Astrocyte (in vitro differentiated cells and primary cell): ENCODE measurements around the gene VIPR2. TPM values are rescaled to one million over a fixed set of nuclear protein-coding genes. Genes with fewer than 3 reads are reported as not detected.

Experiments used
- DNase-seq: peaks from one replicate; pipeline ENCODE4 v3.0.0-alpha.2; 2010; ENCODE audit warnings: low read depth
- FAIRE-seq: peaks from 2 replicates; lab custom pipeline; 2011; peaks lifted over from hg19 to GRCh38; lab: Jason Lieb, UNC
- H2AFZ ChIP-seq: 2 replicates; pipeline ENCODE4 v1.6.0; 2012; ENCODE audit warnings: low read depth, low read length, inconsistent platforms
- H3K27ac ChIP-seq: 2 replicates; pipeline ENCODE4 v1.5.1; 2011; ENCODE audit warnings: low read depth, low read length, inconsistent platforms
- H3K27me3 ChIP-seq: 2 replicates; pipeline ENCODE4 v1.6.0; 2011; ENCODE audit warnings: low read length, inconsistent platforms; ENCODE audit not compliant: insufficient read depth
- H3K36me3 ChIP-seq: 2 replicates; pipeline ENCODE4 v1.5.1; 2011; ENCODE audit warnings: low read length, inconsistent platforms; ENCODE audit not compliant: insufficient read depth
- H3K4me1 ChIP-seq: 2 replicates; pipeline ENCODE4 v1.5.1; 2011; ENCODE audit warnings: low read length, inconsistent platforms; ENCODE audit not compliant: insufficient read depth
- H3K4me2 ChIP-seq: 2 replicates; pipeline ENCODE4 v1.6.0; 2012; ENCODE audit warnings: low read length, inconsistent platforms
- H3K4me3 ChIP-seq: 2 replicates; pipeline ENCODE4 v1.5.1; 2011; ENCODE audit warnings: low read depth, mild to moderate bottlenecking, low read length, inconsistent platforms; ENCODE audit not compliant: insufficient read depth
- H3K79me2 ChIP-seq: 2 replicates; pipeline ENCODE4 v1.6.0; 2012; ENCODE audit warnings: mild to moderate bottlenecking, low read length, inconsistent platforms; ENCODE audit not compliant: insufficient read depth
- H3K9ac ChIP-seq: 2 replicates; pipeline ENCODE4 v1.6.0; 2012; ENCODE audit warnings: mild to moderate bottlenecking, low read length, inconsistent platforms
- H3K9me3 ChIP-seq: 2 replicates; pipeline ENCODE4 v1.5.1; 2012; ENCODE audit warnings: low read depth, mild to moderate bottlenecking, low read length, inconsistent platforms; ENCODE audit not compliant: insufficient read depth
- H4K20me1 ChIP-seq: 2 replicates; pipeline ENCODE4 v1.6.0; 2012; ENCODE audit warnings: low read length, inconsistent platforms; ENCODE audit not compliant: insufficient read depth
- H3K27ac Mint-ChIP-seq: one replicate; pipeline ENCODE4 v1.8.0; 2021; ENCODE audit warnings: mild to moderate bottlenecking, mixed read lengths; ENCODE audit not compliant: unreplicated experiment
- H3K27me3 Mint-ChIP-seq: one replicate; pipeline ENCODE4 v1.8.0; 2021; ENCODE audit warnings: low read depth, mixed read lengths; ENCODE audit not compliant: unreplicated experiment
- H3K36me3 Mint-ChIP-seq: one replicate; pipeline ENCODE4 v1.8.0; 2021; ENCODE audit warnings: low read depth, mixed read lengths; ENCODE audit not compliant: unreplicated experiment
- H3K4me1 Mint-ChIP-seq: one replicate; pipeline ENCODE4 v1.8.0; 2021; ENCODE audit warnings: low read depth, mixed read lengths; ENCODE audit not compliant: unreplicated experiment
- H3K4me3 Mint-ChIP-seq: one replicate; pipeline ENCODE4 v1.8.0; 2021; ENCODE audit warnings: mild to moderate bottlenecking, moderate library complexity, mixed read lengths; ENCODE audit not compliant: unreplicated experiment
- H3K9me3 Mint-ChIP-seq: one replicate; pipeline ENCODE4 v1.8.0; 2021; ENCODE audit warnings: mild to moderate bottlenecking, mixed read lengths; ENCODE audit not compliant: unreplicated experiment
- EZH2 ChIP-seq: IDR thresholded peaks from 2 replicates; pipeline ENCODE4 v1.6.1; 2012; ENCODE audit warnings: mild to moderate bottlenecking, low read length, inconsistent platforms; ENCODE audit not compliant: insufficient read depth
- total RNA-seq: library from RNA; stranded (reverse); gene quantifications from 2 replicates; pipeline ENCODE4 v1.2.1, GENCODE V29; 2021
- TF ChIP-seq, protein P1 (sequence below): IDR thresholded peaks from 2 replicates; pipeline ENCODE4 v1.5.1; 2011; ENCODE audit warnings: low read depth, mild to moderate bottlenecking, inconsistent platforms, low read length, moderate library complexity; ENCODE audit not compliant: insufficient read depth

Gene VIPR2
- total RNA-seq, 1 donor from 2014 or later: 0.68 TPM

DNA sequence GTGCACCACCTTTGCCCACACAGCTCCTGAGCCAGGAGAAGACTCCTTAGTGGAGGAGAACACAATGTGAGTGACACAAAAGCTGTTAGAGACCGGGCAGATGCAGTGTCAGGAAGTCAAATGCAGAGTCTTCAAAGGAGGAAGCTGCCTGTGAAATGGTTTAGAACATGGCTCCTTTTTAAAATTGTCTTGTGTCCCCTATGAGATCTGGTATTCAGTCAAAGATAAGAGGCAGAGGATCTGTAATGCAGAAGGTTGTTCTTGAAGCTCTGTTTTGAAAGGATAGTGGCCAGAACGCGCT lies 133.0 kb downstream of the VIPR2 start:
- FAIRE-seq: no peak
- H3K27me3 Mint-ChIP-seq: peaks cover 30% of the 10 kb centered on the region
- H3K9ac ChIP-seq: no peak overlapping the region

DNA sequence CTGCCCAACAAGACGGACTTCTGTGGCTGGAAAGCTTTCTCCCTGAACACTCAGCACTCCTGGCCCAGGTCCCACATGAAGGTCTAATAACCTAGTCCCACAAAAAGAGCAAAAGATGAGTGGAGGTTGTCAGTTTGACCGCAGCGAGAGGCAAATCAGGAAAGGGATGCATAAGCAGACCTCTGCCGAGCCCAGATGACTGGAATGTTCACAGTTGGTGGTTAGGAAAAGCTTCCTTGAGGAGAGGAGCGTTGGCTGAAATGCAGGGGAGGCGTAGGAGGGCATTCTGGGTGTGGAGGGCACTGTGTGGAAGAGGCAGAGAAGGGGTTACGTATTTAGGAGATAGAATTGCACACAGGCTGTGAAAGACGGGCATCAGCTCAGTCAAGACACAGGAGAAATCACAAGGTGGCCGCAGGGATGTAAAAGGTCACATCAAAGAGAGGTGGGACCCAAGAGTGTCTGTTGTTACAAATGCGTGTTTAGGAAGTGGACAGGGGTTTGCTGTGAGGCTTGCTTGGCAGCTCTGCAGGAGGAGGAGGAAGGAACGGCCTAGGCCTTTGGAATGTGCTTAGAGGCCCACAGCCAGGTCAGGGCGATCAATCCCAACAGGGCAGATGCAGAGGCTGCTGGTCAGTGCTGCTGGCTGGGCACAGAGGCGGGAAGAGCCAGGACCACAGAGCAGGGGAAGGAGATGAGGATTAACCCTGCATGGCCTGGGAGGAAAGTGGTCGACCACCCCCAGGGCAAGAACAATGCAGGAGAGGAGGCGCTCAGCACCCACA lies 133.5 kb downstream of the VIPR2 start:
- Histone ChIP-seq H3K9ac (no peak overlapping the region), H3K27me3 (no peaks in the 10 kb centered on the region), H3K4me3 (no peak overlapping the region), H3K4me2 (no peak overlapping the region), H3K9me3 (peaks cover 7% of the 10 kb centered on the region), H3K79me2 (no peaks in the 10 kb centered on the region), H4K20me1 (no peaks in the 10 kb centered on the region), H3K4me1 (no peaks in the 10 kb centered on the region), H2AFZ (no peak overlapping the region), H3K36me3 (no peaks in the 10 kb centered on the region), H3K27ac (no peak overlapping the region)
- DNase-seq (no peak), FAIRE-seq (no peak)
- H3K27me3 Mint-ChIP-seq: peaks cover 25% of the 10 kb centered on the region
- no peak overlapping the region for H3K4me3 Mint-ChIP-seq
- H3K36me3 Mint-ChIP-seq: no peaks in the 10 kb centered on the region
- H3K4me1 Mint-ChIP-seq: peaks cover 5% of the 10 kb centered on the region
- no peak for TF ChIP-seq EZH2
- TF ChIP-seq, protein P1, sequence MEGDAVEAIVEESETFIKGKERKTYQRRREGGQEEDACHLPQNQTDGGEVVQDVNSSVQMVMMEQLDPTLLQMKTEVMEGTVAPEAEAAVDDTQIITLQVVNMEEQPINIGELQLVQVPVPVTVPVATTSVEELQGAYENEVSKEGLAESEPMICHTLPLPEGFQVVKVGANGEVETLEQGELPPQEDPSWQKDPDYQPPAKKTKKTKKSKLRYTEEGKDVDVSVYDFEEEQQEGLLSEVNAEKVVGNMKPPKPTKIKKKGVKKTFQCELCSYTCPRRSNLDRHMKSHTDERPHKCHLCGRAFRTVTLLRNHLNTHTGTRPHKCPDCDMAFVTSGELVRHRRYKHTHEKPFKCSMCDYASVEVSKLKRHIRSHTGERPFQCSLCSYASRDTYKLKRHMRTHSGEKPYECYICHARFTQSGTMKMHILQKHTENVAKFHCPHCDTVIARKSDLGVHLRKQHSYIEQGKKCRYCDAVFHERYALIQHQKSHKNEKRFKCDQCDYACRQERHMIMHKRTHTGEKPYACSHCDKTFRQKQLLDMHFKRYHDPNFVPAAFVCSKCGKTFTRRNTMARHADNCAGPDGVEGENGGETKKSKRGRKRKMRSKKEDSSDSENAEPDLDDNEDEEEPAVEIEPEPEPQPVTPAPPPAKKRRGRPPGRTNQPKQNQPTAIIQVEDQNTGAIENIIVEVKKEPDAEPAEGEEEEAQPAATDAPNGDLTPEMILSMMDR: no peak
- peaks cover 4% of the 10 kb centered on the region for H3K9me3 Mint-ChIP-seq
- no peak overlapping the region for H3K27ac Mint-ChIP-seq

More for the DNA sequence above, 133.0 kb downstream of the VIPR2 start:
- no peaks in the 10 kb centered on the region for H3K4me1 ChIP-seq
- TF ChIP-seq, protein P1: no peak
- H3K9me3 ChIP-seq: peaks cover 7% of the 10 kb centered on the region
- H3K79me2 ChIP-seq: no peaks in the 10 kb centered on the region
- DNase-seq: no peak
- H3K4me3 Mint-ChIP-seq: no peak overlapping the region
- no peak overlapping the region for H3K4me2 ChIP-seq
- no peaks in the 10 kb centered on the region for H4K20me1 ChIP-seq
- H3K4me3 ChIP-seq: no peak overlapping the region
- no peaks in the 10 kb centered on the region for H3K36me3 ChIP-seq
- H3K4me1 Mint-ChIP-seq: peaks cover 5% of the 10 kb centered on the region
- no peak overlapping the region for H3K27ac ChIP-seq
- H3K9me3 Mint-ChIP-seq: peaks cover 4% of the 10 kb centered on the region
- H3K27ac Mint-ChIP-seq: no peak overlapping the region
- H3K27me3 ChIP-seq: no peaks in the 10 kb centered on the region
- H2AFZ ChIP-seq: no peak overlapping the region
- no peaks in the 10 kb centered on the region for H3K36me3 Mint-ChIP-seq

DNA sequence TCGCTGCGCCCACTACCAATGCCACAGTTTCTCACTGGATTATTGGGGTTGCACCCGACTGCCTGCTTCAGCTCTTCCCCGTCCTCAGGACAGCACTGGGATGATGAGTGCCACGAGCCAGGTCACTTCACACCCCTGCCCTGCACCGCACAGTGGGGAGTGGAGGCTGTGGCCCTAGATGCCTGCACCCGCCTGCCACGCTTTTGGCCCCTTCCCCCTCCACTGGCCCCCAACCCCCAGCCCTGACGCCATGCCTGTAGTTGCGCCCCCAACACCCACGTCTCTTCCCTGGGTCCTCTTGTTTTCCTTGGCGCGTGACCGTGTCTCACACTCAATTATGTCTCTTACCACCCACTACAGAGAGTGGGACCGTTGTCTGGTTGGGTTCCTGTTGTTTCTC lies 134.3 kb downstream of the VIPR2 start:
- Histone ChIP-seq H3K79me2 (no peaks in the 10 kb centered on the region), H2AFZ (no peak overlapping the region), H3K27me3 (no peaks in the 10 kb centered on the region), H3K4me3 (no peak overlapping the region), H3K4me2 (no peak overlapping the region), H3K9me3 (peaks cover 7% of the 10 kb centered on the region), H3K4me1 (no peaks in the 10 kb centered on the region), H3K36me3 (no peaks in the 10 kb centered on the region), H3K27ac (no peak overlapping the region), H4K20me1 (no peaks in the 10 kb centered on the region), H3K9ac (no peak overlapping the region)
- TF ChIP-seq, protein P1: no peak
- TF ChIP-seq EZH2: no peak
- Mint-ChIP-seq H3K9me3 (peaks cover 6% of the 10 kb centered on the region), H3K36me3 (no peaks in the 10 kb centered on the region), H3K4me3 (no peak overlapping the region), H3K27ac (no peak overlapping the region), H3K27me3 (peaks cover 23% of the 10 kb centered on the region), H3K4me1 (peaks cover 5% of the 10 kb centered on the region)
- no peak for FAIRE-seq
- no peak for DNase-seq
